Upper lobe of right lung (tissue), 1 donor: ENCODE measurements around the gene SPATA20. TPM values are rescaled to one million over a fixed set of nuclear protein-coding genes. Genes with fewer than 3 reads are reported as not detected.

Experiments used
- ATAC-seq: fragments of 200-7000 bp; cut with Tn5 transposase; one replicate; pipeline ENCODE4 v1.9.1; 2020; ENCODE audit warnings: mild to moderate bottlenecking, moderate library complexity
- DNase-seq: peaks from one replicate; pipeline ENCODE4 v3.0.0-alpha.2; 2020
- H3K27ac ChIP-seq: fragments of 200-600 bp; one replicate; pipeline ENCODE4 v1.8.0; 2022
- H3K27me3 ChIP-seq: fragments of 200-600 bp; one replicate; pipeline ENCODE4 v1.8.0; 2022; ENCODE audit warnings: mild to moderate bottlenecking
- H3K36me3 ChIP-seq: fragments of 200-600 bp; one replicate; pipeline ENCODE4 v1.8.0; 2022
- H3K4me1 ChIP-seq: fragments of 200-600 bp; one replicate; pipeline ENCODE4 v1.8.0; 2022
- H3K4me3 ChIP-seq: fragments of 200-600 bp; one replicate; pipeline ENCODE4 v1.8.0; 2022; ENCODE audit warnings: mild to moderate bottlenecking
- H3K9me3 ChIP-seq: fragments of 200-600 bp; one replicate; pipeline ENCODE4 v1.8.0; 2022
- intact Hi-C: fragments of 100-400 bp; cut with DNase I; formaldehyde crosslinking; loops from one replicate; pipeline ENCODE4 v1.11.0; 2022
- total RNA-seq: library from RNA; stranded (reverse); fragmentation: NEBNext Ultra II Directional; extraction: Animal tissue kit (Norgen Biotek cat#: 25700); gene quantifications from one replicate; pipeline ENCODE4 v1.2.1, GENCODE V29; 2021
- TF ChIP-seq, protein P1 (sequence below): fragments of 200-600 bp; IDR thresholded peaks from one replicate; pipeline ENCODE4 v1.8.0; 2022; ENCODE audit warnings: antibody characterized with exemption
- donor health status: DM: no; HTN: yes; CAD: no; lungs with severe emphysema.

The SPATA20 gene
- total RNA-seq, 1 donor from 2014 or later: 31.6 TPM

DNA sequence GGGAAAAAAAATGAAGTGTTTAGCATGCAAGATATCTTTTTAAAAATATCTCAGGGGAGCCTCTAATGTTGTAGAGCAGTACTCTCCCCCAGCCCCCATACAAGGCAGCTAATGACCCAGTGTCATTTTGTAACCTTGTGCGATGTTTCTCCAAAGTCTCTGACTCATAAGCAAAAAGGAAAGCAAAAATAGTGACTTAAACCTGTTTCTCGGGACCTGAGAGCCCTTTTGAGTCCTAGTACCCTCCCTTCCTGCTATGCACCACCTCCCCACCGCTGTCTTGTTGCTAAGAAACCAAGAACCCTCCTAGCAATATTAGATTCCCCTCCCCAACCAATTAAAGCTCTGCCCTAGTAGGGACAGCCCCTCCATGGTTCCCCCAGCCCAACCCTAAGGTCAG is 35.9 kb upstream of the SPATA20 start:
- TF ChIP-seq, protein P1, sequence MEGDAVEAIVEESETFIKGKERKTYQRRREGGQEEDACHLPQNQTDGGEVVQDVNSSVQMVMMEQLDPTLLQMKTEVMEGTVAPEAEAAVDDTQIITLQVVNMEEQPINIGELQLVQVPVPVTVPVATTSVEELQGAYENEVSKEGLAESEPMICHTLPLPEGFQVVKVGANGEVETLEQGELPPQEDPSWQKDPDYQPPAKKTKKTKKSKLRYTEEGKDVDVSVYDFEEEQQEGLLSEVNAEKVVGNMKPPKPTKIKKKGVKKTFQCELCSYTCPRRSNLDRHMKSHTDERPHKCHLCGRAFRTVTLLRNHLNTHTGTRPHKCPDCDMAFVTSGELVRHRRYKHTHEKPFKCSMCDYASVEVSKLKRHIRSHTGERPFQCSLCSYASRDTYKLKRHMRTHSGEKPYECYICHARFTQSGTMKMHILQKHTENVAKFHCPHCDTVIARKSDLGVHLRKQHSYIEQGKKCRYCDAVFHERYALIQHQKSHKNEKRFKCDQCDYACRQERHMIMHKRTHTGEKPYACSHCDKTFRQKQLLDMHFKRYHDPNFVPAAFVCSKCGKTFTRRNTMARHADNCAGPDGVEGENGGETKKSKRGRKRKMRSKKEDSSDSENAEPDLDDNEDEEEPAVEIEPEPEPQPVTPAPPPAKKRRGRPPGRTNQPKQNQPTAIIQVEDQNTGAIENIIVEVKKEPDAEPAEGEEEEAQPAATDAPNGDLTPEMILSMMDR: no peak
- DNase-seq (no peak), ATAC-seq (no peak)
- Histone ChIP-seq H3K27me3 (no peaks in the 10 kb centered on the region), H3K27ac (no peak overlapping the region), H3K4me1 (no peaks in the 10 kb centered on the region), H3K9me3 (no peaks in the 10 kb centered on the region), H3K36me3 (no peaks in the 10 kb centered on the region), H3K4me3 (no peak overlapping the region)
- intact Hi-C loops: no loop called here

DNA sequence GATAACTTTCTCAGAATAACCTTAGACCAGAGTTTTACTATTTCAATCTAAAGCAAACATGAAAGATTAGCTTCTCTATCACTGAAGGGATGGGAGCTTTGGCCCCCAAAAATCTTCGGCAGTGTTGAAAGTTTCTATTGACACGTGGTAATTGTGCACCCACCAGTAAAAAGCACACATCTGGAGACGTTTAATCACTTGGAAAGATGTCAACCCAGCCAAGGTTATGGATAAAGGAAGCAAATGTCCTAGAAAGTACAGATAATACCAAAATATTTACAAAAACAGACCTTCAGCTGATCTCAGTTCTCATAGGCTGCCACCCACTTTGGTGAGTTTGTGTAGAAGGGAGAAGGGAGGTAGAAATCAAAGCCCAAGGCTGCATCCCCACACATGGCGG is 33.5 kb upstream of the SPATA20 start:
- H3K4me1 ChIP-seq: no peaks in the 10 kb centered on the region
- no peak overlapping the region for H3K27ac ChIP-seq
- no peak for ATAC-seq
- no peaks in the 10 kb centered on the region for H3K36me3 ChIP-seq
- DNase-seq: no peak
- H3K27me3 ChIP-seq: no peaks in the 10 kb centered on the region
- TF ChIP-seq, protein P1: no peak
- H3K4me3 ChIP-seq: no peak overlapping the region
- intact Hi-C loops: no loop called here
- H3K9me3 ChIP-seq: no peaks in the 10 kb centered on the region

DNA sequence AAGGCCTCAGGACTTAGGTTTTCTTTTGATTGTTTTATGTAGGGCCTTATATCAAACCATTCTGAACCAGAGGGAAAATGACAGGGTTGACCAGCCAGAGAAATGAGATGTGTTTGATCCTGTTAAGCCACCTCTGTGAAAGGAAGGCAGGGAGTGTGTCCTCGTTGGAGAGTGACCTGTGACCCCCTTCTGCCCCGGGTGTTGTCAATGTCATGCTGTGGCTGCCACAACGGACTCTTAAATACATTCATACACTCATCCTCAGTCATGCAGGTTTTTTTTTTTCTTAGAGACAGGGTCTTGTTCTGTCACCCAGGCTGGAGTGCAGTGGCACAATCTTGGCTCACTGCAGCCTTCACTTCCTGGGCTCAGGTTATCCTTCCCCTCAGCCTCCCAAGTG is 32.6 kb upstream of the SPATA20 start:
- Histone ChIP-seq H3K36me3 (no peaks in the 10 kb centered on the region), H3K27ac (no peak overlapping the region), H3K9me3 (no peaks in the 10 kb centered on the region), H3K4me1 (no peaks in the 10 kb centered on the region), H3K27me3 (no peaks in the 10 kb centered on the region), H3K4me3 (no peak overlapping the region)
- ATAC-seq (no peak), DNase-seq (no peak)
- TF ChIP-seq, protein P1: no peak
- intact Hi-C loops: no loop called here

DNA sequence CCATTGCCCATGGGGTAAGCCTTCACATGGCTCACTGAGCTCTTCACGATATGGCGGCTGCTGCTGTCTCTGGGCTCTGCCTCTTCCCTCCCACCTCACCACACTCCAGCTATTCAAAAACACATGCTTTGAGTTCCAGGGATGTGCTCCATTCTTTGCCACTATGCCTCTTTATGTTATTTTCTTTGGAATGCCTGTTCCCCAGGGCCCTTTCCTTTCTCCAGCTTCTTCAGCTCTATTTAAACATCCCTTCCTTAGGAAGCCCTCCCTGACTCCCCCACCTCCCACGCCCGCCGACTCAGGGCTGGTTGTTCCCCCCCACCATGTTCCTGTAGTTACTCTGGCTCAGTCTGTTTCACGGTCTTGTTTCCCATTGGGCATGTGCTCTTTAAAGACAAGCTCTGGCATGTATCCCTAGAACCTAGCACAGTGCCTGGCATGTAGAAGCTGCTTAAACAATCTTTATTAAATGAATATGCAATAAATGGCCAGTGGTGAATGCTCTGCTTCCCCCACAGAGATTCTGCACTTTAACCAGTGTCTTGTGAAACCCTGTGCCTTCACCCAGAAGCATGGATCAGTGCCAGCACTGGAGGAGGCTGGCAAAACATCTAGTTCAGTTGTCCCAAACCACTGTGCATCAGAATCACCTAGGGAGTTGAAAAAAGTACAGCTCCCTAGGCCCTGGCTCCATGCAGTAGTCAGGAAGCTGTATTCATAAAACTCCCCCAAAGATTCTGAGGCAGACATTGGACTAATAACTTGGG is 31.9 kb upstream of the SPATA20 start:
- H3K4me3 ChIP-seq: no peak overlapping the region
- TF ChIP-seq, protein P1: no peak
- no peaks in the 10 kb centered on the region for H3K4me1 ChIP-seq
- H3K36me3 ChIP-seq: no peaks in the 10 kb centered on the region
- intact Hi-C loops: no loop called here
- no peaks in the 10 kb centered on the region for H3K9me3 ChIP-seq
- no peak overlapping the region for H3K27ac ChIP-seq
- ATAC-seq (no peak), DNase-seq (no peak)
- H3K27me3 ChIP-seq: no peaks in the 10 kb centered on the region

DNA sequence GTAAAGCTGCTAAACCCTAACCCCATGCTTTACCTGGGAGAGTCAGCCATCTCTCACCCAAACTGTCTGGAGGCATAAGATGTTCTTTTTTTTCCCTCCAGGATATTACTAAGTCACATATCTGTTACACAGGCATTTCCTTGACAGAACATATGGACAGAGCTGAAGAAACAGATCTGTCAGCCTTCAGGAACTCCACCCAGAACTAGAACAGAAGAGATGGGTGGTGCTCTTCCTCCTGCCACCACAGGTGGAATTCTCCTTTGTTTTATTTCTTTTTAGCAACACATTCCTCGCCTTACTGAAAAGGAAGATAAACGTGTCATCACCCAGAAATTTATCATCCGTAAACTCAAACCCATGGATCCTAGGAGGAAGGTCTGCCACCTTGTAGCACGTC is 30.0 kb upstream of the SPATA20 start:
- TF ChIP-seq, protein P1: no peak
- Histone ChIP-seq H3K27ac (no peak overlapping the region), H3K4me3 (no peak overlapping the region), H3K27me3 (no peaks in the 10 kb centered on the region), H3K4me1 (no peaks in the 10 kb centered on the region), H3K36me3 (no peaks in the 10 kb centered on the region), H3K9me3 (no peaks in the 10 kb centered on the region)
- intact Hi-C loops: no loop called here
- ATAC-seq (no peak), DNase-seq (no peak)
